WERI-Rb-1 (cell line): ENCODE measurements around the gene CEACAM19.

Source experiments
- DNase-seq: peaks from one replicate; pipeline ENCODE4 v3.0.0-alpha.2; 2020
- H3K27ac ChIP-seq: fragments of 250-450 bp; sonication (Bioruptor Pico); 2 replicates; pipeline ENCODE4 v1.5.1; 2020; ENCODE audit warnings: mild to moderate bottlenecking, moderate library complexity
- H3K27me3 ChIP-seq: fragments of 250-450 bp; sonication (Bioruptor Pico); 2 replicates; pipeline ENCODE4 v1.5.1; 2021; ENCODE audit warnings: mild to moderate bottlenecking, low read depth, moderate library complexity; ENCODE audit not compliant: insufficient read depth, severe bottlenecking
- H3K36me3 ChIP-seq: fragments of 250-450 bp; sonication (Bioruptor Pico); 2 replicates; pipeline ENCODE4 v1.5.1; 2020; ENCODE audit warnings: mild to moderate bottlenecking, moderate library complexity
- H3K4me3 ChIP-seq: 2 replicates; pipeline ENCODE4 v1.5.1; 2011; ENCODE audit warnings: low read depth, mild to moderate bottlenecking, control low read depth, low read length
- H3K9me3 ChIP-seq: fragments of 250-450 bp; sonication (Bioruptor Pico); 2 replicates; pipeline ENCODE4 v1.5.1; 2021; ENCODE audit warnings: mild to moderate bottlenecking, moderate library complexity; ENCODE audit not compliant: severe bottlenecking
- CTCF ChIP-seq: IDR thresholded peaks from 2 replicates; pipeline ENCODE4 v1.5.1; 2011; ENCODE audit warnings: low read depth, mild to moderate bottlenecking, control low read depth, inconsistent platforms, low read length

Gene CEACAM19

DNA sequence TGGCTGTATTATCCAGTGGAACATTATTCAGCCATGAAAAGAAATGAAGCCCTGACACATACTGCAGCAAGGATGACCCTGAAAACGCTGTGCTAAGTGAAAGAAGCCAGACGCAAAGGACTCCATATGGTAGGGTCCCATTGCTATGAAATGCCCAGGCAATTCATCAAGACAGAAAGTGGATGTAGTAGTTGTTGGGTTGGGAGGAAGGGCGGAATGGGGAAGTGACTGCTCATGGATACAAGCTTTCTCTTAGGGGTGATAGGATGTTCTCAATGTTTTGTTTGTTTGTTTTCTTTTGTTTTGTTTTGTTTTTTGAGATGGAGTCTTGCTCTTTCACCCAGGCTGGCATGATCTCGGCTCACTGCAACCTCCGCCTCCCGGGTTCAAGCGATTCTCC is 16.6 kb downstream of the CEACAM19 start:
- Histone ChIP-seq H3K9me3 (no peaks in the 10 kb centered on the region), H3K27me3 (no peaks in the 10 kb centered on the region), H3K27ac (no peak overlapping the region), H3K4me3 (no peak overlapping the region), H3K36me3 (0 out of 2 replicates have a peak, but pooled peaks cover 3% of the 10 kb centered on the region)
- TF ChIP-seq CTCF: no peak
- no peak for DNase-seq

- DNase-seq: peak; percentile 80
- Histone ChIP-seq H3K36me3 (no peaks in the 10 kb centered on the region), H3K4me3 (no peak overlapping the region), H3K27ac (no peak overlapping the region), H3K9me3 (no peaks in the 10 kb centered on the region), H3K27me3 (no peaks in the 10 kb centered on the region)
- peak; percentile 92 for TF ChIP-seq CTCF
Observed at GRCh38 chr19:44689290-44690130, 18.2 kb downstream of the CEACAM19 start.

GRCh38 chr19:44690131-44690440 is 18.8 kb downstream of the CEACAM19 start:
- no peak for TF ChIP-seq CTCF
- Histone ChIP-seq H3K9me3 (no peaks in the 10 kb centered on the region), H3K4me3 (no peak overlapping the region), H3K27ac (no peak overlapping the region), H3K36me3 (no peaks in the 10 kb centered on the region), H3K27me3 (no peaks in the 10 kb centered on the region)
- no peak for DNase-seq

DNA sequence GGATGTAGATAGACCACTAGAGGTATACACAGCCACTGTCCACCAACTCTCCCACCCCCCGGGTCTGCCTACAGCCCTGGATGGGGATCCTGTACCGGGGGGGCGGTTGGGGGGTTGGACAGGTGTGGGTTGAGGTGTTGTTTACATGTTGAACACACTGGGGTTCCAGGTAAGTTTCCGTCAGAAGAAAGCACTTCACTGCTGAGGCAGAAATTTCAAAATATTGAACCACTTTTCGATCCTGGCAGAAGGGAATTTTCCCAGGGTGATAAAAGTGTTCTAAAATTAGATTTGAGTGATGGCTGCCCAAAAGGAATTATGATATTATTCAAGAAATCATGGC is 21.1 kb downstream of the CEACAM19 start:
- no peak for TF ChIP-seq CTCF
- no peaks in the 10 kb centered on the region for H3K27me3 ChIP-seq
- no peak for DNase-seq
- no peaks in the 10 kb centered on the region for H3K36me3 ChIP-seq
- H3K4me3 ChIP-seq: no peak overlapping the region
- no peaks in the 10 kb centered on the region for H3K9me3 ChIP-seq
- H3K27ac ChIP-seq: no peak overlapping the region

- peak; percentile 41 for TF ChIP-seq CTCF
- DNase-seq: no peak
- no peaks in the 10 kb centered on the region for H3K27me3 ChIP-seq
- no peaks in the 10 kb centered on the region for H3K36me3 ChIP-seq
- H3K27ac ChIP-seq: no peak overlapping the region
- H3K9me3 ChIP-seq: no peaks in the 10 kb centered on the region
- no peak overlapping the region for H3K4me3 ChIP-seq
Observed at GRCh38 chr19:44694184-44694579, 22.9 kb downstream of the CEACAM19 start.
